ENCODE measurements around the gene NXPE3.

DNA sequence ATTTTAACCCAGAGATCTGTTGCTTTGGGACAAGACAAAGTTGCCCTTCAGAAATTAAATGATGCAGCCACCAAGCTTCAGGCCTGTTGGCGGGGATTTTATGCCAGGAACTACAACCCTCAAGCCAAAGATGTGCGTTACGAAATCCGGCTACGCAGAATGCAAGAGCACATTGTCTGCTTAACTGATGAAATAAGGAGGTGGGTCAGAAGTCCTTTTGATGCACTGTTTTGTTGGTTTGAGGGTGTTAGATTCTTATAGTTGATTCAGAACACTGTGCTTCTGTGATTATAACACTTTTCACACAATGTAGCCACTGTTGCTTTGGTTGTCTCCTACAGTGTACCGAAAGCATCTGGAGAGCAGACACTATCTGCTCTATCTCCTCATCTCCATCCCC lies 20.8 kb upstream of the NXPE3 start:
- TF ChIP-seq, protein P1, sequence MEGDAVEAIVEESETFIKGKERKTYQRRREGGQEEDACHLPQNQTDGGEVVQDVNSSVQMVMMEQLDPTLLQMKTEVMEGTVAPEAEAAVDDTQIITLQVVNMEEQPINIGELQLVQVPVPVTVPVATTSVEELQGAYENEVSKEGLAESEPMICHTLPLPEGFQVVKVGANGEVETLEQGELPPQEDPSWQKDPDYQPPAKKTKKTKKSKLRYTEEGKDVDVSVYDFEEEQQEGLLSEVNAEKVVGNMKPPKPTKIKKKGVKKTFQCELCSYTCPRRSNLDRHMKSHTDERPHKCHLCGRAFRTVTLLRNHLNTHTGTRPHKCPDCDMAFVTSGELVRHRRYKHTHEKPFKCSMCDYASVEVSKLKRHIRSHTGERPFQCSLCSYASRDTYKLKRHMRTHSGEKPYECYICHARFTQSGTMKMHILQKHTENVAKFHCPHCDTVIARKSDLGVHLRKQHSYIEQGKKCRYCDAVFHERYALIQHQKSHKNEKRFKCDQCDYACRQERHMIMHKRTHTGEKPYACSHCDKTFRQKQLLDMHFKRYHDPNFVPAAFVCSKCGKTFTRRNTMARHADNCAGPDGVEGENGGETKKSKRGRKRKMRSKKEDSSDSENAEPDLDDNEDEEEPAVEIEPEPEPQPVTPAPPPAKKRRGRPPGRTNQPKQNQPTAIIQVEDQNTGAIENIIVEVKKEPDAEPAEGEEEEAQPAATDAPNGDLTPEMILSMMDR (tag by site-specific recombination; IDR thresholded peaks at IDR 0.05), result no peak
- TF ChIP-seq ZNF600 (tag by site-specific recombination; IDR thresholded peaks at IDR 0.05), result no peak
- TF ChIP-seq ZNF623 (tag by site-specific recombination; IDR thresholded peaks at IDR 0.05), result no peak
- TF ChIP-seq ZNF394 (tag by site-specific recombination; IDR thresholded peaks at IDR 0.05; ENCODE audit: borderline replicate concordance), result no peak
- TF ChIP-seq PRDM10 (tag by site-specific recombination; IDR thresholded peaks at IDR 0.05), result no peak
- no peak for TF ChIP-seq TRIM28 (IDR thresholded peaks at IDR 0.05; ENCODE audit: borderline replicate concordance, low read length)
